HG02798 (cell line): ENCODE results near the gene RBM23.
"Not testable (repeated sequence)": the region's sequence is repeated elsewhere in the genome, so short reads cannot be mapped to it uniquely, and the experiment has no call there.

Experiments used
- ATAC-seq: cut with Tn5 transposase; IDR thresholded peaks from one replicate; pipeline ENCODE4 v1.9.1; 2021; ENCODE audit warnings: mild to moderate bottlenecking; ENCODE audit not compliant: unreplicated experiment, poor library complexity

RBM23 gene

DNA sequence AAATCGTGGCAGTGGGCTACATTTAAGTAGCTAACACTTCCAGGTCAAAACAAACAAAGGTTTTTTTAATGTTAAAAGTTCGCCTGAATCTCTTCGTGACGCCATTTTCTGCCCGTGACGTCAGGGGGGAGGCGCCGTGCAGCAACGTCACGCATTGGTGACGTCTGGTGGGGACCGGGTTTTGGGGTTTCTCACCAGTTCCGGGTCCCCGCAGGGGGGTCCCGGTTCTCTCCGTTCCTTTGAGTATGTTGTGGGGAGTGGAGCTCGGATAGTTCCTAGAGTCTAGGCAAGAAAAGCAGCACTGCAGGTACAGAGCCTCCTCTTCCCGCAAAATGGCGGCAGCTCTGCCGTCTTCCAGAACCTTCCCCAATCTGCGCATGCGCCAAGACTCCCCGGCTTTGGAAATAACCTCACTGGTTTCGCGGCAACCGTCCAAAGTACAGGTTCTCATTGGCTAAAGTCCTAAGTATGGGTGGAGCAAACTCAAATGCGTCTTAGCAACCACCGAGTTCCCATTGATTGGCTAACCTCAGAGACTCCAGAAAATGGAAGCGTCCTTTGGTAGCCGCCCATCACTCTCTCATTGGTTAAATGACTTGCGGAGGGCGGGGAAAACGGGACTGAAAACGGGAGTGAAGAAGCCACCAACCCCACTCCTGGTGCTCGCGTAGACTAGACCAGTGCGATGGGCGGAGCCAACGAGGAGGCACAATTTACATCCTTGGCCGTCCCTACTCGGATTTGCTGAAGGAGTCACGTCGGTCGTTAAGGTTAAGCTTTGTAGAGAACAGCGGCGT is at the start of gene RBM23:
RBM23 (minus strand) TSS at position 346 of the 797 bp plus-strand sequence.
- peak; percentile 91 for ATAC-seq

DNA sequence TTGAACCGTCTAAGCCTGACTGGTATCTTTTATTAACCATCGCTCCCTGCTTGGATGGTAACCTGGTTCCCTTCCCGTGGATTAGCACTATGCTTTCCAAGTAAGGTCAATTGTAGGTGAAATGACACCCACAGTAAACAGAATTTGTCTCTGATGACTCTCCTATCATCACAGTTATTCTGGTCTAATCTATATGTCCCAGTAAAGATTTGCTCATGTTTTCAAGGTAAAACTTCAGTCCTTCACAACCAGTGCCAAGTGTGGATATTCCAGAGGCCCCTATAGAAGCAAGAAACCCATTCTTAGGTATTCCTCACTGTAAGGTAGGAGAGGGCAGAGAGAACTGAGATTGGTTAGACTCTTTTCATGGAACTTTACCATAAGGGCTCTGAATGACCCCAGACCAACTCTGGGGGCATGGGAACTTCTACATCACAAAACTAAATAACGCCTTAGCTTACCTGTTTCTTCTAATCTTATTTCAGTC is 47.9 kb upstream of the RBM23 start:
- ATAC-seq: no peak

DNA sequence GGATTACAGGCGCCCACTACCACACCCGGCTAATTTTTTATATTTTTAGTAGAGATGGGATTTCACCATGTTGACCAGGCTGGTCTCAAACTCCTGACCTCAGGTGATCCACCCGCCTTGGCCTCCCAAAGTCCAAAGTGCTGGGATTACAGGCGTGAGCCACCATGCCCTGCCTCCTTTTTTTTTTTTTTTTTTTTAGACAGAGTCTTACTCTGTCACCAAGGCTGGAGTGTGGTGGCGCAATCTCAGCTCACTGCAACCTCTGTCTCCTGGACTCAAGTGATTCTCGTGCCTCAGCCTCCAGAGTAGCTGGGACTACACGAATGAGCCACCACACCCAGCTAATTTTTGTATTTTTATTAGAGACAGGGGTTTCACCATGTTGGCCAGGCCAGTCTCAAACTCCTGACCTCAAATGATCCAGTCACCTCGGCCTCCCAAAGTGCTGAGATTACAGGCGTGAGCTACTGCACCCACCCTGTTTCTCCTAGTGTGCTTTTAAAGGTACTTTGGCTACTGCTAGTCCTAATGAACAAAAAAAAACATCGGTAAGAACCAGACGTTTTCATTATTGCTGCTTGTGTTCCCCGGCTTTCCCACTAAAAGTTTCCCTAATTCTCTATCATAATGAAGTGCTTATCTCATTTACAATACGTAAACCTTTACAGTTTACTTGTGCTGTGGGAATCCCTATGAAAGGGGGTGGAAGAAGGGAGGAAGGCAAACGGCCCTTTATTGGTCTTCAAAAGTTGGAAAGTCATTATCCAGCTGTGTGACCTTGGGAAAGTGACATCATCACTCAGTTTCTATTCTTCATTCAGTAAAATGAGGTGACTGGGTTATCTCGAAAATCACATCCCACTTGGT is 47.2 kb upstream of the RBM23 start:
- not testable (repeated sequence) for ATAC-seq

DNA sequence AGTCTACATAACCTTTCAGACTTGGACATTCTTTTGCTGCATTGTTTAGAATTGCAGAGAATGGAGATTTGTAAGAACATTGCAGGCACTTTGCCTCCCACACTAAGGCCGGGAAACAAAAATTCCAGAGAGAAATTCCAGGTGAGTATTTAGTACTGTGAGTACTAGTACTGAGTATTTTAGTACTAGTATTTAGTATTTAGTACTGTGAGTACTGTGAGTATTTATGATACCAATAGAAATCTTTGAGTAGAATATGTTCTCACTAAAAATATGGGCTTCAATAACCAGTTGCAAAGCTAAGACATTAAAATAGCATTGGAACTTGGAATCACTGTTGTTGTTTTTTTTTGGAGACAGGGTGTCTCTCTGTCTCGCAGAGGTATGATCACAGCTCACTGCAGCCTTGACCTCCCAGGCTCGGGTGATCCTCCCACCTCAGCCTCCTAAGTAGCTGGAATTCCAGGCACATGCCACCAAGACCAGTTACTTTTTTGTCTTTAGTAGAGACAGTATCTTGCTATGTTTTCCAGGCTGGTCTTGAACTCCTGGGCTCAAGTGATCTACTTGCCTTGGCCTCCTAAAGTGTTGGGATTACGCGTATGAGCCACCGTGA is 43.2 kb upstream of the RBM23 start:
- no peak for ATAC-seq

DNA sequence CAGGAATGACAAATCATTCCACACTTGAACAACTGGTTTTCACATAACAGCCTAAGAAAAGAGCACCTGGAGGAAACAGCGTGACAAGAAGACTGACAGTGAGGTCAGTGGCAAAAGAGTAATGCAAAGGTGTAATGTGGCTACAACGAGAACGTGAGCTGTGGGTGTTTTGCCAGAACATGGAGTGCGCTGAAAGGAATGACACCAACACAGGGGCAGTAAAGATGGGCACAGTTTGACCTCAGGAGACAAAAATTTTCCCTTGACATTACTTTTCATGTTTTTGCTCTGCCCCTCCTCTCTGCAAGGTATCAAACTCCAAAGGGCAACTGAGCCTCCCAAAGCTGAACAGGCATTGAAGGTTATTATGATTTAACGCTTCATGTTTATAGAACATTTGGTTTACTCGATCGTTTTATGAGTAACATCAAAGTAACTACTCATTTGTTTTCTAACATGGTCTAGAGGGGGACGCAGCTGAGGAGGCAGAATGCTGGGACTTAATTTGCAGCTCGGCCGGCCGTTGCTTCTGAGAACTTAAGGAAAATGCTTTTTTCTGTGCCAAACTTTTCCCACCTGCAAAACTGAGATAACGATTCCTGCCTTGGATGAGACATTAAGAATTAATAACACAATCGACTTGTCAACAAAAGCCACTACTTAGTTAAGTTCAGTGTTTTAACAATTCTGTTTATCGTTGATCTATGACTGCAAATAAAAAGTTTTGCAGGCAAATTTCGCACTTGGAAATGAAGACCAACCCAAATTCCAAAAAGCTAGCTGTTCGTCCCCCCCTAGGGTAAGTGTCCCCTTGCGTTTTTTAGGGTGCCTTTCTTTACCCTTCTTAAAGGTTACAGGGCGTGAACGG is 37.0 kb upstream of the RBM23 start:
- ATAC-seq: no peak

DNA sequence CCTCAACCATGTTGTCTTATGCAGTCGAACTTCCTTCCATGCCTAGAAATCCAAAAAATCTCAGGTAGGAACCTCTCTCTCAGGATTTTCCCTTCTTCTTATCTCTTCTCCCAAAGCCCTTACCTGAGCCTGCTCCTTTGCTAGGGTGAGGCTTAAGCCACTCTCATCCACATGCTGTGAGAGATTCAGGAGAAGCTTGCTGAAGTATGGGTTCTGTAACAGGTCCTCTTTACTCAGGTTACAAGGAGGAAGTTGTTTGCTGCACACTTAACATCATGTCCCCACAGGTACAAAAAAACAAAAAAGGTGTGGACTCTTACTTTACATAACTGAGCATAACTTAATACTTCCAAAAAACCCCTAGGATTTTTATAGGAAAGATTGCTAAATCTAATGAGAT is 33.5 kb upstream of the RBM23 start:
- no peak for ATAC-seq

DNA sequence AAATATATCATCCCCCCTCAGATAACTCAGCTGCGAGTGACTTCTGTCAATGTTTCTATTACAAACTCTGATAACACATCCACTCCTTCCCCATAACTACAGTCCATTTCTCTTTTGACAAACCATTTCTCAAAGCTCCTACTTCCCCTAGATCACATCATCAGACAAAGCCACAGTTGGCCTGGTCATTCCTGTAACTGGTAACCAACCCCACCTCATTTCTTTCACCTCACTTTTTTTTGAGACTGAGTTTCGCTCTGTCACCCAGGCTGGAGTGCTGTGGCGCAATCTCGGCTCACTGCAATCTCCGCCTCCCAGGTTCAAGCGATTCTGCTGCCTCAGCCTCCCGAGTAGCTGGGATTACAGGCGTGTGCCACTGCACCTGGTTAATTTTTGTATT is 32.8 kb upstream of the RBM23 start:
- not testable (repeated sequence) for ATAC-seq

DNA sequence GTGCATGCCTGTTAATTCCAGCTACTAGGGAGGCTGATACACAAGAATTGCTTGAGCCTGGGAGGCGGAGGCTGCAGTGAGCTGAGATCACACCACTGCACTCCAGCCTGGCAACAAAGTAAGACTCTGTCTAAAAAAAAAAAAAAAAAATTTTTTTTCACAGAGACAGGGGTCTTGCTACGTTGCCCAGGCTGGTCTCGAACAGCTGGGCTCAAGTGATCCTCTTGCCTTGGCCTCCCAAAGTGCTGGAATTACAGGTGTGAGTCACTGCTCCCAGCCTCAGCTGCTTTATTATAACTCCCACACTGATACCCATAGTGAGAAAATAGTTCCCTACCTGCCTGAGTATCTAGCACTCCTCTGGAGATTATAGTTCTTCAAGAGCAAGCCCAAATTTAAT is 26.7 kb upstream of the RBM23 start:
- no peak for ATAC-seq

DNA sequence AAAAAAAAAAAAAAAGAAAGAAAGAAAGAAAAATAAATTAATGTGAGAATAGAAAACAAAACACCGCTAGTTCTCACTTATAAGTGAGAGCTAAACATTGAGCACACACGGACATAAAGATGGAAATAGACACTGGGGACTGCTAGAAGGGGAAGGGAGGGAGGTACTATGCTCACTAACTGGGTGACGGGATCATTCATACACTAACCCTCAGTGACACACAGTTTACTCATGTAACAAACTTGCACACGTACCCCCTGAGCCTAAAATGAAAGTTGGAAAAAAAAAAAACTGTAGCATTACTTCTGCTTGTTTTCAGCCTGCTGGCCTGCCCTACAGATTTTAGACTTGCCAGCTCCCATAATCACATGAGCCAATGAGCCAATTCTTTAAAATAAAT is 20.7 kb upstream of the RBM23 start:
- no peak for ATAC-seq

DNA sequence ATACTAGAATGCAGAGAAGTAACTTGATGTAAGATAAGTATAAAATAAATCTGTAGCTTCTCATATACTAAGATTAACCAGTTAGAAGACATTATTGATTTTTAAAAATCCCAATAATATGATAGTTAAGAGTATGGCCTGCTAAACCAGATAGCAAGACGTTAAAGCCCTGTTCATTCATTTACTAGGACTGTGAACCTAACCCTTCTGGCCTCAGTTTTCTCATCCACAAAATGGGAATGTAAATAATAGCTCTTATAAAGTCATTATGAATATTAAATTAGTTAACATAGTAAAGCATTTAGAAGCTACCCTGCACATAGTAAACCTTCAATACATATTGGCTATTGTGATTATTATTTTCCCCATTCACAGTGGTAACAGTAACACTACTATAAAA is 16.2 kb upstream of the RBM23 start:
- ATAC-seq: no peak

DNA sequence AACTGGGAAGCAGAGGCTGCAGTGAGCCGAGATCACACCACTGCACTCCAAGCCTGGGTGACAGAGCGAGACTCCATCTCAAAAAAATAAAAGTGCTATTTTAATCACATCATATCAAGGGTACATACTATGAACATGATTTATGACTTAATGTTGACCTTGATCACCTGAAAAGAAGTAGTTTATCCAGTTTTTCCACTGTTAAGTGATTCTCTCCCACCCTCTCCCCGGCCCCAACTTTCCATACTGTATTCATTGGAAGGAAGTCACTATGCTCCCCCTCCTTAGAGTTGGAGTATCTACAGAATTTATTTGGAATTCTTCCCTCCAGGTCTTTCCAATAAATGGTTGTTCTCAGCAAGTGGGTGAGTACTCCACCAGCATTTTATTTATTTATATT is 13.2 kb upstream of the RBM23 start:
- no peak for ATAC-seq

DNA sequence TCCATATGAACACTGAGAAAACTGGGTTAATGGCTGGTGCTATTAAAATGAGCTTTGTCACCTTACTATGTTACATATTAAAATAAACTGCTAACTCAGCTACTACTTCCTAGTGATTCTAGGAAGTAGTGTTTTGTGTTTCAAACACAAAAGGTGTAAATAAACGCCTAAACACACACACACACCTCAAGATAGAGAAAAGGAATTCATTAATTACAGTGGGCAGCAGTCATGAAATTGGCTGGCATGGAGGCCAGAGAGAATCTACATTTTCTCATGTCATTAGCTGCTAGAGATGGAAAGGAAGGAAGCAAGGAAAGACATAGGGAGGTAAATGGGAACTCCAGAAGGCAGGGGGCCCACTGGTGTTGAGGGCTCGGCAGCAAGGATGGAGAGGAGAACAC is 11.0 kb upstream of the RBM23 start:
- ATAC-seq: no peak

DNA sequence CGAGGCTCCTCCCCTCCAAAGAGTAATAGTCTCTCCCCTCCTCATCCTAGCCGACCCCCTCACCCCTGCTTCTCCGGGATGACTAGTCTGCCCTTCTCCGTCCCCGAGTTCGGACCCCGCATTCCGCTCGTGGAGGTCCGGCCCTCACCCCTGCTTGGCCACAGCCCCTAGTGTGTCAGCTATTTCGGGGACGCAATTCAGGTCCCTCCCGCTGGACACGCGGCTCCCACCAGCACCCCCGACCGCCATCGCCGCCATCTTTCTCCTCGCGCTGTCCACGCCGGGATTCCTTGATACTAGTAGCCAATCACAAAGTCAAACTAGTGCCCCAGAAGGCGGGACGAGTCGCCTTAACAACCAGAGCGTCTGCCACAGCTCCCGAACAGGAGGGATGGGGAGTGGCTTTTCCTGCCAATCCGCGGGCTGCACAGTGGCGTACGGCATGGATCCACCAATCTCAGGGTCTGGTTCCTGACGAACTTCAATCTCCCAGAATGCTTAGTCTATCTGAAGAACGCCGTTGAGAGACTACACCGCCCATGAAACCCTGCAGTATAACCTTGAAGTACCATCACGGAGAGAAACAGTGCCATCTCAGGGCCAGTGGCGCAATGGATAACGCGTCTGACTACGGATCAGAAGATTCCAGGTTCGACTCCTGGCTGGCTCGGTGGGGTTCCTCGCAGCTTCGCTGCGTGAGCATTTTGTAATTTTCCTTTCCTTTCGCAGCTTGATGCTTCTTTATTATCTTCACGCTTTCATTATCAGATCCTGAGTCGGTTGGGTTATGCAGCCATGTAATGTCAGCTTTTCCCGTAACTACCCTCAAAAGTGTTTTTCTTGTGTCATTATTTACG is 10.4 kb upstream of the RBM23 start, which contains the start of gene PRMT5:
PRMT5 (minus strand) TSS at position 273 of the 857 bp plus-strand sequence; CDS start at position 258, 15 bp downstream.
- peak; percentile 92 for ATAC-seq

DNA sequence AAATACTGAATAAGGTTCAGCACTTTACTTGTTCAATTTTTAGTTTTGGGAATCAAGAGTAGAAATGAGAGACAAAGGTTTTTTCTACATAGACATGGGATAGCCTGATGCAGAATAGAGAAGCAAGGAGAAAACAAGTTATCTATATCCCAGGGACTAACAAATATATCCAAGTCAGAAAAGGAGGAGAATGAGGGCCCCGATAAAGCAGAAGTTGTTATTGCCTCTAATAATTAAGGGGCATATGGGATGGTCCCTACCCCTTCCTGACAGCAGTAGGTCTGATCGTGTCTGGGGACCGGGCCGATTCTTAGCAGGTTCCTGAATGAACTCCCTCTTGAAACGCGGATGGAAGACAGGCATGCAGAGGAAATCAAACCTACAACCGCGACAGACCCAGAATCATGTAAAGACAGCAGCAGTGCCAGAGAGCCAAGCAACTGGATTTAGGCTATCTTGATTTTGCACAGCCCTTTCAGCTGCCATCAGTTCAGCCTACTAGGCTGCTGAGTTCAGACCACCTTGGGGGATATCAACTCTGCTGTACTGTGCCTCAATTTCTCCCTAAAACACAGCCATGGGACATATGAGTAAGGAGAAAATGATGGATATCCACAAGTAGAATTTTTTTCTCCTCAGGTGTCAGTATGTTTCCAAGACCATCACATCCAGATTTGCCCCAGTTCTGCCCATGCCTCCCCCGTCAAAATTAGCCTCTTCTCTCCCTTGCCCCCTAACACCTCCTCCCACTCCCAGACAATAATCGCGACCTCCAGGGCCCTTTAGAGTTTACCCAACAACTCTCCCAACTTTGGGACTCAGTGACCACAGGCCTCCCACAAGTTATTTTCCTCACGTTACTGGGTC is 9.5 kb upstream of the RBM23 start:
- no peak for ATAC-seq

DNA sequence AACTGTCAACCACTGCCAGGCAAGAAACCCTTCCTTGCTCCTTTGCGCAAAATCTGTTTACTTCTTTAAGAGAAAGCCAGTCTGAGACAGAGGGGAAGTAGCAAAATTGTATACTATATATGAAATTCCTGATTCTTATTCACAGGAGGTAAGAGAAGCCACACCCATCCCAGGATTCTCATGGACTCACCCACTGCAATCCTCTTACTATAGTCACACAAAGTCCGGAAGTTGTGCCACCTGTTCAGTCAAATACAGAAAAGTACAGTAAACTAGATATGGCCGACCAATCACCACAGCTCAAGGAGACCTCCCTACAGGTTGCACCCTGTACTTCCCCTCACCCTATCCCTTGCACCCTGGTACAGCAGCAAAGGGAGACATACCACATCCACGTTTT is 7.4 kb upstream of the RBM23 start:
- ATAC-seq: no peak

DNA sequence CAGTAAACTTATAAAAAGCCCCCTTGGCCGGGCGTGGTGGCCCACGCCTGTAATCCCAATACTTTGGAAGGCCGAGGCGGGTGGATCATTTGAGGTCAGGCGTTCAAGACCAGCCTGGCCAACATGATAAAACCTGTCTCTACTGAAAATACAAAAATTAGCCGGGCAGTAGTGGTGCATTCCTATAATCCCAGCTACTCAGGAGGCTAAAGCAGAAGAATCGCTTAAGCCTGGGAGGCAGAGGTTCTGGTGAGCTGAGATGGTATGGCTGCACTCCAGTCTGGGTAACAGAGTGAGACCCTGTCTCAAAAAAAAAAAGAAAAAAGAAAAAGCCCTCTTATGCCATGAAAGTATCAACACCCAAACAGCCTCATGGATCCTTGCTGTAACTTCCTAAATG is 6.6 kb upstream of the RBM23 start:
- no peak for ATAC-seq

DNA sequence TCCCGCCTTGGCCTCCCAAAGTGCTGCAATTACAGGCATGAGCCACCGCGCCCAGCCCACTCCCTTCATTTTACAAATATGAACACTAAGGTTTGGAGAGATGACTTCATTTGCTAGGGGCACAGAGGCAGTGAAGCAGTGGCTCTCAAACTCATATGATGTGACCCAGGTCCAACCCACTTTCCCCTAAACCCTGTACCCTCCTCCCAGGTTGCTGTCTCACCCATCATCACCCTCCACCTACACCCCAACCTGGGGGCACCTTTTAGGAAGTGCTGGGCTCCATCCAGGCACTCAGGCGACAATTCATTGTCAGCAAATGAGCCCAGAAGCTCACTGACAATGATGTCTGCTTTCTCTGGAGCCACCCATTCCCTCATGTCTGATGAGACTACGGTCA is 4.8 kb upstream of the RBM23 start:
- no peak for ATAC-seq

DNA sequence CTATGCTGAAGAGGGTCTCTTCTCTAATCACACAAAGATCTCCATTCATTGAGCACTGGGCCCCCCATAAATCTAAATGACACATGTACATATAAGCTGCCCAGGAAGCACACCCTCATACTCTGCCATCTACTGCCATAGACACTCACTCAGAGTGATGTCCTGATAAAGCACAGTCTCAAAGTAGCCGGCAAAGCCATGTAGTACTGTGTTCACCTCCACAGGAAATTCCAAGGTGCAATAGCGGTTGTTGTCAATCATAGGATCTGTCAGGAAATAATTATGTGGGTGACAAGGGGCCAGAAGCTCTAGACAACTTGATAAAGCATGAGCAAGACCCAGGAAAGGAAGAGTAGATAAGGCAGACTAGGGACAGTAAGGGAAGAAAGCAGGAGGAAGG is 3.3 kb upstream of the RBM23 start:
- ATAC-seq: no peak
